Astrocyte (in vitro differentiated cells and primary cell): ENCODE results near the gene LCN10. TPM values are rescaled to one million over a fixed set of nuclear protein-coding genes. Genes with fewer than 3 reads are reported as not detected.

Experiments used
- DNase-seq: peaks from one replicate; pipeline ENCODE4 v3.0.0-alpha.2; 2010; ENCODE audit warnings: low read depth
- FAIRE-seq: peaks from 2 replicates; lab custom pipeline; 2011; peaks lifted over from hg19 to GRCh38; lab: Jason Lieb, UNC
- H2AFZ ChIP-seq: 2 replicates; pipeline ENCODE4 v1.6.0; 2012; ENCODE audit warnings: low read depth, low read length, inconsistent platforms
- H3K27ac ChIP-seq: 2 replicates; pipeline ENCODE4 v1.5.1; 2011; ENCODE audit warnings: low read depth, low read length, inconsistent platforms
- H3K27me3 ChIP-seq: 2 replicates; pipeline ENCODE4 v1.6.0; 2011; ENCODE audit warnings: low read length, inconsistent platforms; ENCODE audit not compliant: insufficient read depth
- H3K36me3 ChIP-seq: 2 replicates; pipeline ENCODE4 v1.5.1; 2011; ENCODE audit warnings: low read length, inconsistent platforms; ENCODE audit not compliant: insufficient read depth
- H3K4me1 ChIP-seq: 2 replicates; pipeline ENCODE4 v1.5.1; 2011; ENCODE audit warnings: low read length, inconsistent platforms; ENCODE audit not compliant: insufficient read depth
- H3K4me2 ChIP-seq: 2 replicates; pipeline ENCODE4 v1.6.0; 2012; ENCODE audit warnings: low read length, inconsistent platforms
- H3K4me3 ChIP-seq: 2 replicates; pipeline ENCODE4 v1.5.1; 2011; ENCODE audit warnings: low read depth, mild to moderate bottlenecking, low read length, inconsistent platforms; ENCODE audit not compliant: insufficient read depth
- H3K79me2 ChIP-seq: 2 replicates; pipeline ENCODE4 v1.6.0; 2012; ENCODE audit warnings: mild to moderate bottlenecking, low read length, inconsistent platforms; ENCODE audit not compliant: insufficient read depth
- H3K9ac ChIP-seq: 2 replicates; pipeline ENCODE4 v1.6.0; 2012; ENCODE audit warnings: mild to moderate bottlenecking, low read length, inconsistent platforms
- H3K9me3 ChIP-seq: 2 replicates; pipeline ENCODE4 v1.5.1; 2012; ENCODE audit warnings: low read depth, mild to moderate bottlenecking, low read length, inconsistent platforms; ENCODE audit not compliant: insufficient read depth
- H4K20me1 ChIP-seq: 2 replicates; pipeline ENCODE4 v1.6.0; 2012; ENCODE audit warnings: low read length, inconsistent platforms; ENCODE audit not compliant: insufficient read depth
- H3K27ac Mint-ChIP-seq: one replicate; pipeline ENCODE4 v1.8.0; 2021; ENCODE audit warnings: mild to moderate bottlenecking, mixed read lengths; ENCODE audit not compliant: unreplicated experiment
- H3K27me3 Mint-ChIP-seq: one replicate; pipeline ENCODE4 v1.8.0; 2021; ENCODE audit warnings: low read depth, mixed read lengths; ENCODE audit not compliant: unreplicated experiment
- H3K36me3 Mint-ChIP-seq: one replicate; pipeline ENCODE4 v1.8.0; 2021; ENCODE audit warnings: low read depth, mixed read lengths; ENCODE audit not compliant: unreplicated experiment
- H3K4me1 Mint-ChIP-seq: one replicate; pipeline ENCODE4 v1.8.0; 2021; ENCODE audit warnings: low read depth, mixed read lengths; ENCODE audit not compliant: unreplicated experiment
- H3K4me3 Mint-ChIP-seq: one replicate; pipeline ENCODE4 v1.8.0; 2021; ENCODE audit warnings: mild to moderate bottlenecking, moderate library complexity, mixed read lengths; ENCODE audit not compliant: unreplicated experiment
- H3K9me3 Mint-ChIP-seq: one replicate; pipeline ENCODE4 v1.8.0; 2021; ENCODE audit warnings: mild to moderate bottlenecking, mixed read lengths; ENCODE audit not compliant: unreplicated experiment
- CTCF ChIP-seq: IDR thresholded peaks from 2 replicates; pipeline ENCODE4 v1.5.1; 2011; ENCODE audit warnings: low read depth, mild to moderate bottlenecking, inconsistent platforms, low read length, moderate library complexity; ENCODE audit not compliant: insufficient read depth
- EZH2 ChIP-seq: IDR thresholded peaks from 2 replicates; pipeline ENCODE4 v1.6.1; 2012; ENCODE audit warnings: mild to moderate bottlenecking, low read length, inconsistent platforms; ENCODE audit not compliant: insufficient read depth
- total RNA-seq: library from RNA; stranded (reverse); gene quantifications from 2 replicates; pipeline ENCODE4 v1.2.1, GENCODE V29; 2021

LCN10 gene
- total RNA-seq, 1 donor from 2014 or later: not detected

GRCh38 chr9:136746155-136746490 is 3.4 kb upstream of the LCN10 start:
- Mint-ChIP-seq H3K4me3 (no peak overlapping the region), H3K36me3 (peaks cover 2% of the 10 kb centered on the region), H3K27me3 (peaks cover 8% of the 10 kb centered on the region), H3K4me1 (no peaks in the 10 kb centered on the region), H3K9me3 (no peaks in the 10 kb centered on the region), H3K27ac (no peak overlapping the region)
- H3K9ac ChIP-seq: no peak overlapping the region
- no peaks in the 10 kb centered on the region for H4K20me1 ChIP-seq
- no peak overlapping the region for H3K4me2 ChIP-seq
- H3K36me3 ChIP-seq: no peaks in the 10 kb centered on the region
- H3K9me3 ChIP-seq: no peaks in the 10 kb centered on the region
- no peaks in the 10 kb centered on the region for H3K4me1 ChIP-seq
- no peak overlapping the region for H3K4me3 ChIP-seq
- FAIRE-seq (no peak), DNase-seq (no peak)
- no peak overlapping the region for H3K27ac ChIP-seq
- H3K79me2 ChIP-seq: no peaks in the 10 kb centered on the region
- TF ChIP-seq CTCF: no peak
- no peak for TF ChIP-seq EZH2
- H3K27me3 ChIP-seq: peaks cover 14% of the 10 kb centered on the region
- H2AFZ ChIP-seq: no peak overlapping the region

GRCh38 chr9:136745389-136746154 is 2.8 kb upstream of the LCN10 start:
- FAIRE-seq: no peak
- no peaks in the 10 kb centered on the region for H3K4me1 Mint-ChIP-seq

More at GRCh38 chr9:136745389-136746154, 2.8 kb upstream of the LCN10 start:
- H3K27me3 ChIP-seq: peaks cover 19% of the 10 kb centered on the region
- no peak overlapping the region for H3K27ac ChIP-seq
- H4K20me1 ChIP-seq: no peaks in the 10 kb centered on the region
- no peak overlapping the region for H3K4me2 ChIP-seq
- Mint-ChIP-seq H3K27me3 (peaks cover 8% of the 10 kb centered on the region), H3K9me3 (no peaks in the 10 kb centered on the region), H3K36me3 (peaks cover 2% of the 10 kb centered on the region), H3K27ac (no peak overlapping the region), H3K4me3 (no peak overlapping the region)
- H3K4me3 ChIP-seq: no peak overlapping the region
- H3K9me3 ChIP-seq: no peaks in the 10 kb centered on the region
- H3K36me3 ChIP-seq: no peaks in the 10 kb centered on the region
- no peaks in the 10 kb centered on the region for H3K79me2 ChIP-seq
- no peaks in the 10 kb centered on the region for H3K4me1 ChIP-seq
- DNase-seq: no peak
- no peak overlapping the region for H2AFZ ChIP-seq
- no peak for TF ChIP-seq CTCF
- TF ChIP-seq EZH2: no peak
- no peak overlapping the region for H3K9ac ChIP-seq
